GM23338 (cell line): ENCODE data around the gene OAT. TPM values are rescaled to one million over a fixed set of nuclear protein-coding genes. Genes with fewer than 3 reads are reported as not detected.

Source experiments
- ATAC-seq: fragments of 200-7000 bp; cut with Tn5 transposase; 3 replicates; pipeline ENCODE4 v1.9.1; 2020
- DNase-seq: peaks from one replicate; pipeline ENCODE4 v3.0.0-alpha.2; 2015; ENCODE audit warnings: low spot score
- H2AFZ ChIP-seq: fragments of 200-600 bp; sonication (generic); 2 replicates; pipeline ENCODE4 v1.8.0; 2016; ENCODE audit warnings: antibody characterized with exemption, mild to moderate bottlenecking, moderate library complexity
- H3F3A ChIP-seq: fragments of 200-600 bp; sonication (generic); replicated peaks from 2 replicates; pipeline ENCODE4 v1.8.0; 2017; ENCODE audit warnings: antibody characterized with exemption, mixed run types, low read depth
- H3K27ac ChIP-seq: fragments of 200-600 bp; sonication (generic); 2 replicates; pipeline ENCODE4 v1.6.1; 2016; ENCODE audit warnings: low read depth
- H3K27me3 ChIP-seq: fragments of 200-600 bp; sonication (generic); 2 replicates; pipeline ENCODE4 v1.8.0; 2016; ENCODE audit warnings: mild to moderate bottlenecking, mixed run types, moderate library complexity; ENCODE audit not compliant: insufficient read depth
- H3K36me3 ChIP-seq: fragments of 200-600 bp; sonication (generic); 2 replicates; pipeline ENCODE4 v1.8.0; 2016; ENCODE audit warnings: mild to moderate bottlenecking; ENCODE audit not compliant: insufficient read depth
- H3K4me1 ChIP-seq: fragments of 200-600 bp; sonication (generic); 2 replicates; pipeline ENCODE4 v1.8.0; 2016; ENCODE audit warnings: mild to moderate bottlenecking, moderate library complexity; ENCODE audit not compliant: insufficient read depth
- H3K4me2 ChIP-seq: fragments of 200-600 bp; sonication (generic); 2 replicates; pipeline ENCODE4 v1.7.1; 2017; ENCODE audit warnings: mixed run types
- H3K4me3 ChIP-seq: fragments of 200-600 bp; sonication (generic); 2 replicates; pipeline ENCODE4 v1.6.1; 2016; ENCODE audit warnings: mixed run types
- H3K79me2 ChIP-seq: fragments of 200-600 bp; sonication (generic); replicated peaks from 2 replicates; pipeline ENCODE4 v1.8.0; 2017; ENCODE audit warnings: mild to moderate bottlenecking; ENCODE audit not compliant: insufficient read depth
- H3K9me2 ChIP-seq: fragments of 200-600 bp; sonication (generic); 2 replicates; pipeline ENCODE4 v1.8.0; 2017; ENCODE audit not compliant: insufficient read depth
- H4K20me1 ChIP-seq: fragments of 200-600 bp; sonication (generic); replicated peaks from 2 replicates; pipeline ENCODE4 v1.8.0; 2017; ENCODE audit warnings: mild to moderate bottlenecking; ENCODE audit not compliant: insufficient read depth
- H3K27ac Mint-ChIP-seq: 2 replicates; pipeline ENCODE4 v1.8.0; 2020; ENCODE audit warnings: inconsistent platforms, mild to moderate bottlenecking, moderate library complexity, mixed read lengths
- H3K27me3 Mint-ChIP-seq: 3 replicates; pipeline ENCODE4 v1.8.0; 2022; ENCODE audit warnings: low read depth, mild to moderate bottlenecking, moderate library complexity, mixed read lengths, inconsistent platforms; ENCODE audit not compliant: insufficient read depth, poor library complexity
- H3K36me3 Mint-ChIP-seq: 3 replicates; pipeline ENCODE4 v1.8.0; 2021; ENCODE audit warnings: low read depth, mild to moderate bottlenecking, inconsistent platforms, moderate library complexity, mixed read lengths
- H3K4me1 Mint-ChIP-seq: 3 replicates; pipeline ENCODE4 v1.8.0; 2020; ENCODE audit warnings: mild to moderate bottlenecking, inconsistent platforms, mixed read lengths
- H3K4me3 Mint-ChIP-seq: 3 replicates; pipeline ENCODE4 v1.8.0; 2021; ENCODE audit warnings: moderate library complexity, mild to moderate bottlenecking, inconsistent platforms, mixed read lengths
- H3K9me3 Mint-ChIP-seq: 3 replicates; pipeline ENCODE4 v1.8.0; 2020; ENCODE audit warnings: moderate library complexity, mild to moderate bottlenecking, inconsistent platforms, mixed read lengths
- CREB1 ChIP-seq: fragments of 250-450 bp; sonication (Bioruptor Pico); IDR thresholded peaks from 2 replicates; pipeline ENCODE4 v1.5.0; 2020; ENCODE audit warnings: low read depth, mild to moderate bottlenecking, moderate library complexity
- CTCF ChIP-seq, 2 experiments: fragments of 200-600 bp in 1 of 2; sonication (generic) in 1 of 2; conservative IDR thresholded peaks; 2 replicates each; pipeline versions ENCODE4 v1.5.1 to v1.6.1; 2016 to 2017; ENCODE audit warnings: antibody characterized with exemption in 2 of 2, low read depth in 2 of 2, mild to moderate bottlenecking in 2 of 2, moderate library complexity in 1 of 2
- EZH2phosphoT487 ChIP-seq: fragments of 200-600 bp; sonication (generic); IDR thresholded peaks from one replicate; pipeline ENCODE4 v1.8.1; 2018; ENCODE audit warnings: antibody characterized with exemption; ENCODE audit not compliant: unreplicated experiment
- NANOG ChIP-seq: IDR thresholded peaks from 2 replicates; pipeline ENCODE4 v1.6.1; 2016; ENCODE audit warnings: antibody characterized with exemption, borderline replicate concordance
- STAT1 ChIP-seq: IDR thresholded peaks from one replicate; pipeline ENCODE4 v1.6.1; 2016; ENCODE audit warnings: antibody characterized with exemption; ENCODE audit not compliant: unreplicated experiment
- ZNF331 ChIP-seq: fragments of 250-450 bp; sonication (Bioruptor Pico); IDR thresholded peaks from 2 replicates; pipeline ENCODE4 v1.5.0; 2020; ENCODE audit warnings: low read depth, mild to moderate bottlenecking, moderate library complexity
- ZNF462 ChIP-seq: fragments of 250-450 bp; sonication (Bioruptor Pico); IDR thresholded peaks from 2 replicates; pipeline ENCODE4 v1.5.0; 2020; ENCODE audit warnings: mild to moderate bottlenecking, moderate library complexity
- polyA plus RNA-seq: library from polyadenylated mRNA; unstranded; fragments of >200 nt; fragmentation: Nextera tagmentation; extraction: Ambion mirVana; gene quantifications from 2 replicates; pipeline ENCODE4 v1.2.1, GENCODE V29; 2016
- total RNA-seq: library from RNA; depleted of rRNA; stranded (reverse); fragments of >200 nt; shearing (Covaris generic); gene quantifications from 2 replicates; pipeline ENCODE4 v1.2.3, GENCODE V29; 2014
- TF ChIP-seq, protein P1 (sequence below): IDR thresholded peaks from 2 replicates; pipeline ENCODE4 v1.6.1; 2016; ENCODE audit warnings: antibody characterized with exemption

The OAT gene
- total and polyA plus RNA-seq, 2 experiments from 2014 or later, result 131 to 139 TPM

GRCh38 chr10:124366825-124367224 is 51.9 kb downstream of the OAT start:
- ATAC-seq, result no peak
- DNase-seq, result no peak
- H3K4me1 ChIP-seq, result peaks cover 5% of the 10 kb centered on the region
- no peak overlapping the region for H3K27ac Mint-ChIP-seq
- peaks cover 4% of the 10 kb centered on the region; the same call in 1 of the 2 replicates for H3K9me2 ChIP-seq
- no peaks in the 10 kb centered on the region for H3K36me3 Mint-ChIP-seq
- H3K27me3 Mint-ChIP-seq, result peaks cover 10% of the 10 kb centered on the region
- H3K27ac ChIP-seq, result no peak overlapping the region
- no peak overlapping the region for H3K4me3 Mint-ChIP-seq
- no peaks in the 10 kb centered on the region for H4K20me1 ChIP-seq
- no peak overlapping the region for H2AFZ ChIP-seq
- H3K36me3 ChIP-seq, result no peaks in the 10 kb centered on the region
- TF ChIP-seq, protein P1, sequence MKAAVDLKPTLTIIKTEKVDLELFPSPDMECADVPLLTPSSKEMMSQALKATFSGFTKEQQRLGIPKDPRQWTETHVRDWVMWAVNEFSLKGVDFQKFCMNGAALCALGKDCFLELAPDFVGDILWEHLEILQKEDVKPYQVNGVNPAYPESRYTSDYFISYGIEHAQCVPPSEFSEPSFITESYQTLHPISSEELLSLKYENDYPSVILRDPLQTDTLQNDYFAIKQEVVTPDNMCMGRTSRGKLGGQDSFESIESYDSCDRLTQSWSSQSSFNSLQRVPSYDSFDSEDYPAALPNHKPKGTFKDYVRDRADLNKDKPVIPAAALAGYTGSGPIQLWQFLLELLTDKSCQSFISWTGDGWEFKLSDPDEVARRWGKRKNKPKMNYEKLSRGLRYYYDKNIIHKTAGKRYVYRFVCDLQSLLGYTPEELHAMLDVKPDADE, result no peak
- no peak for TF ChIP-seq ZNF462
- no peak for TF ChIP-seq NANOG
- TF ChIP-seq CREB1 (CRISPR knock-in tag), result no peak
- TF ChIP-seq EZH2phosphoT487, result no peak
- TF ChIP-seq STAT1, result no peak
- TF ChIP-seq CTCF (conservative IDR thresholded peaks at IDR 0.05; ENCODE audit: low read depth in 2 of 2), result no peak
- no peak for TF ChIP-seq ZNF331 (CRISPR knock-in tag)
- H3K27me3 ChIP-seq, result no peaks in the 10 kb centered on the region
- H3K9me3 Mint-ChIP-seq, result peaks cover 1% of the 10 kb centered on the region; the same call in 1 of the 3 replicates
- H3K4me2 ChIP-seq, result no peak overlapping the region
- H3F3A ChIP-seq, result no peaks in the 10 kb centered on the region
- H3K4me3 ChIP-seq, result no peak overlapping the region
- H3K4me1 Mint-ChIP-seq, result peaks cover 16% of the 10 kb centered on the region
- no peaks in the 10 kb centered on the region for H3K79me2 ChIP-seq
